GM23338 (cell line): Measurements from ENCODE around the gene TSPAN32. TPM values are rescaled to one million over a fixed set of nuclear protein-coding genes. Genes with fewer than 3 reads are reported as not detected.

Experiments used
- ATAC-seq: fragments of 200-7000 bp; cut with Tn5 transposase; 3 replicates; pipeline ENCODE4 v1.9.1; 2020
- DNase-seq: peaks from one replicate; pipeline ENCODE4 v3.0.0-alpha.2; 2015; ENCODE audit warnings: low spot score
- H2AFZ ChIP-seq: fragments of 200-600 bp; sonication (generic); 2 replicates; pipeline ENCODE4 v1.8.0; 2016; ENCODE audit warnings: antibody characterized with exemption, mild to moderate bottlenecking, moderate library complexity
- H3F3A ChIP-seq: fragments of 200-600 bp; sonication (generic); replicated peaks from 2 replicates; pipeline ENCODE4 v1.8.0; 2017; ENCODE audit warnings: antibody characterized with exemption, mixed run types, low read depth
- H3K27ac ChIP-seq: fragments of 200-600 bp; sonication (generic); 2 replicates; pipeline ENCODE4 v1.6.1; 2016; ENCODE audit warnings: low read depth
- H3K27me3 ChIP-seq: fragments of 200-600 bp; sonication (generic); 2 replicates; pipeline ENCODE4 v1.8.0; 2016; ENCODE audit warnings: mild to moderate bottlenecking, mixed run types, moderate library complexity; ENCODE audit not compliant: insufficient read depth
- H3K36me3 ChIP-seq: fragments of 200-600 bp; sonication (generic); 2 replicates; pipeline ENCODE4 v1.8.0; 2016; ENCODE audit warnings: mild to moderate bottlenecking; ENCODE audit not compliant: insufficient read depth
- H3K4me1 ChIP-seq: fragments of 200-600 bp; sonication (generic); 2 replicates; pipeline ENCODE4 v1.8.0; 2016; ENCODE audit warnings: mild to moderate bottlenecking, moderate library complexity; ENCODE audit not compliant: insufficient read depth
- H3K4me2 ChIP-seq: fragments of 200-600 bp; sonication (generic); 2 replicates; pipeline ENCODE4 v1.7.1; 2017; ENCODE audit warnings: mixed run types
- H3K4me3 ChIP-seq: fragments of 200-600 bp; sonication (generic); 2 replicates; pipeline ENCODE4 v1.6.1; 2016; ENCODE audit warnings: mixed run types
- H3K79me2 ChIP-seq: fragments of 200-600 bp; sonication (generic); replicated peaks from 2 replicates; pipeline ENCODE4 v1.8.0; 2017; ENCODE audit warnings: mild to moderate bottlenecking; ENCODE audit not compliant: insufficient read depth
- H3K9me2 ChIP-seq: fragments of 200-600 bp; sonication (generic); 2 replicates; pipeline ENCODE4 v1.8.0; 2017; ENCODE audit not compliant: insufficient read depth
- H4K20me1 ChIP-seq: fragments of 200-600 bp; sonication (generic); replicated peaks from 2 replicates; pipeline ENCODE4 v1.8.0; 2017; ENCODE audit warnings: mild to moderate bottlenecking; ENCODE audit not compliant: insufficient read depth
- H3K27ac Mint-ChIP-seq: 2 replicates; pipeline ENCODE4 v1.8.0; 2020; ENCODE audit warnings: inconsistent platforms, mild to moderate bottlenecking, moderate library complexity, mixed read lengths
- H3K27me3 Mint-ChIP-seq: 3 replicates; pipeline ENCODE4 v1.8.0; 2022; ENCODE audit warnings: low read depth, mild to moderate bottlenecking, moderate library complexity, mixed read lengths, inconsistent platforms; ENCODE audit not compliant: insufficient read depth, poor library complexity
- H3K36me3 Mint-ChIP-seq: 3 replicates; pipeline ENCODE4 v1.8.0; 2021; ENCODE audit warnings: low read depth, mild to moderate bottlenecking, inconsistent platforms, moderate library complexity, mixed read lengths
- H3K4me1 Mint-ChIP-seq: 3 replicates; pipeline ENCODE4 v1.8.0; 2020; ENCODE audit warnings: mild to moderate bottlenecking, inconsistent platforms, mixed read lengths
- H3K4me3 Mint-ChIP-seq: 3 replicates; pipeline ENCODE4 v1.8.0; 2021; ENCODE audit warnings: moderate library complexity, mild to moderate bottlenecking, inconsistent platforms, mixed read lengths
- H3K9me3 Mint-ChIP-seq: 3 replicates; pipeline ENCODE4 v1.8.0; 2020; ENCODE audit warnings: moderate library complexity, mild to moderate bottlenecking, inconsistent platforms, mixed read lengths
- CREB1 ChIP-seq: fragments of 250-450 bp; sonication (Bioruptor Pico); IDR thresholded peaks from 2 replicates; pipeline ENCODE4 v1.5.0; 2020; ENCODE audit warnings: low read depth, mild to moderate bottlenecking, moderate library complexity
- CTCF ChIP-seq, 2 experiments: fragments of 200-600 bp in 1 of 2; sonication (generic) in 1 of 2; conservative IDR thresholded peaks; 2 replicates each; pipeline versions ENCODE4 v1.5.1 to v1.6.1; 2016 to 2017; ENCODE audit warnings: antibody characterized with exemption in 2 of 2, low read depth in 2 of 2, mild to moderate bottlenecking in 2 of 2, moderate library complexity in 1 of 2
- ETS1 ChIP-seq: IDR thresholded peaks from 2 replicates; pipeline ENCODE4 v1.6.1; 2016; ENCODE audit warnings: antibody characterized with exemption
- EZH2 ChIP-seq: fragments of 200-600 bp; sonication (generic); IDR thresholded peaks from one replicate; pipeline ENCODE4 v1.8.0; 2017; ENCODE audit warnings: antibody characterized with exemption, mild to moderate bottlenecking, low read depth; ENCODE audit not compliant: unreplicated experiment
- EZH2phosphoT487 ChIP-seq: fragments of 200-600 bp; sonication (generic); IDR thresholded peaks from one replicate; pipeline ENCODE4 v1.8.1; 2018; ENCODE audit warnings: antibody characterized with exemption; ENCODE audit not compliant: unreplicated experiment
- JUNB ChIP-seq: IDR thresholded peaks from one replicate; pipeline ENCODE4 v1.6.1; 2016; ENCODE audit warnings: antibody characterized with exemption; ENCODE audit not compliant: unreplicated experiment
- NANOG ChIP-seq: IDR thresholded peaks from 2 replicates; pipeline ENCODE4 v1.6.1; 2016; ENCODE audit warnings: antibody characterized with exemption, borderline replicate concordance
- POLR2AphosphoS5 ChIP-seq: IDR thresholded peaks from 2 replicates; pipeline ENCODE4 v1.6.1; 2016; ENCODE audit warnings: antibody characterized with exemption, low read depth
- REST ChIP-seq: IDR thresholded peaks from one replicate; pipeline ENCODE4 v1.6.1; 2018; ENCODE audit warnings: antibody characterized with exemption; ENCODE audit not compliant: unreplicated experiment
- STAT1 ChIP-seq: IDR thresholded peaks from one replicate; pipeline ENCODE4 v1.6.1; 2016; ENCODE audit warnings: antibody characterized with exemption; ENCODE audit not compliant: unreplicated experiment
- ZNF114 ChIP-seq: fragments of 250-450 bp; sonication (Bioruptor Pico); IDR thresholded peaks from 2 replicates; pipeline ENCODE4 v1.5.0; 2020; ENCODE audit warnings: mild to moderate bottlenecking, moderate library complexity
- ZNF331 ChIP-seq: fragments of 250-450 bp; sonication (Bioruptor Pico); IDR thresholded peaks from 2 replicates; pipeline ENCODE4 v1.5.0; 2020; ENCODE audit warnings: low read depth, mild to moderate bottlenecking, moderate library complexity
- ZNF462 ChIP-seq: fragments of 250-450 bp; sonication (Bioruptor Pico); IDR thresholded peaks from 2 replicates; pipeline ENCODE4 v1.5.0; 2020; ENCODE audit warnings: mild to moderate bottlenecking, moderate library complexity
- polyA plus RNA-seq: library from polyadenylated mRNA; unstranded; fragments of >200 nt; fragmentation: Nextera tagmentation; extraction: Ambion mirVana; gene quantifications from 2 replicates; pipeline ENCODE4 v1.2.1, GENCODE V29; 2016
- total RNA-seq: library from RNA; depleted of rRNA; stranded (reverse); fragments of >200 nt; shearing (Covaris generic); gene quantifications from 2 replicates; pipeline ENCODE4 v1.2.3, GENCODE V29; 2014

TSPAN32 gene
- total and polyA plus RNA-seq, 2 experiments from 2014 or later, result not detected

GRCh38 chr11:2302896-2303626 is 1.2 kb downstream of the TSPAN32 start:
- no peak overlapping the region for H3K27ac Mint-ChIP-seq

More at GRCh38 chr11:2302896-2303626, 1.2 kb downstream of the TSPAN32 start:
- H3K27me3 ChIP-seq, result no peaks in the 10 kb centered on the region
- no peaks in the 10 kb centered on the region for H3K79me2 ChIP-seq
- no peaks in the 10 kb centered on the region for H3K9me2 ChIP-seq
- TF ChIP-seq CREB1 (CRISPR knock-in tag), result no peak
- TF ChIP-seq EZH2, result no peak
- no peak for TF ChIP-seq EZH2phosphoT487
- no peak for TF ChIP-seq REST
- no peak for TF ChIP-seq JUNB
- no peak for TF ChIP-seq NANOG
- TF ChIP-seq POLR2AphosphoS5, result no peak
- no peak for TF ChIP-seq STAT1
- no peak for TF ChIP-seq ZNF114 (CRISPR knock-in tag)
- TF ChIP-seq ZNF331 (CRISPR knock-in tag), result no peak
- no peak for TF ChIP-seq ZNF462
- no peak for TF ChIP-seq CTCF (conservative IDR thresholded peaks at IDR 0.05; ENCODE audit: low read depth in 2 of 2)
- no peak for TF ChIP-seq ETS1
- DNase-seq, result no peak
- Mint-ChIP-seq H3K27me3 (peaks cover 4% of the 10 kb centered on the region), H3K4me3 (no peak overlapping the region), H3K9me3 (no peaks in the 10 kb centered on the region), H3K4me1 (peaks cover 7% of the 10 kb centered on the region), H3K36me3 (no peaks in the 10 kb centered on the region)
- no peaks in the 10 kb centered on the region for H3F3A ChIP-seq
- H3K36me3 ChIP-seq, result no peaks in the 10 kb centered on the region
- ATAC-seq, result no peak
- no peaks in the 10 kb centered on the region for H3K4me1 ChIP-seq
- no peak overlapping the region for H3K4me3 ChIP-seq
- H4K20me1 ChIP-seq, result no peaks in the 10 kb centered on the region
- H3K4me2 ChIP-seq, result no peak overlapping the region
- no peak overlapping the region for H2AFZ ChIP-seq
- no peak overlapping the region for H3K27ac ChIP-seq
